NT2/D1 (cell line): Measurements from ENCODE around the gene PTPRG.

Source experiments
- SUZ12 ChIP-seq: IDR thresholded peaks from 2 replicates; pipeline ENCODE4 v1.6.1; 2011; ENCODE audit not compliant: insufficient read length, insufficient read depth; ENCODE audit errors: extremely low read depth
- ZNF274 ChIP-seq: IDR thresholded peaks from 2 replicates; pipeline ENCODE4 v1.6.1; 2011; ENCODE audit warnings: mild to moderate bottlenecking, low read depth, low read length

GRCh38 chr3:61828880-61829721 is 267.7 kb downstream of the PTPRG start:
- no peak for TF ChIP-seq ZNF274
- TF ChIP-seq SUZ12: no peak
